ENCODE data around the gene TTLL7.
A peak's percentile ranks its signal among the peaks of the same experiment; 100 is the strongest.
"Not testable (repeated sequence)": the region's sequence is repeated elsewhere in the genome, so short reads cannot be mapped to it uniquely, and the experiment has no call there.

The TTLL7 gene

DNA sequence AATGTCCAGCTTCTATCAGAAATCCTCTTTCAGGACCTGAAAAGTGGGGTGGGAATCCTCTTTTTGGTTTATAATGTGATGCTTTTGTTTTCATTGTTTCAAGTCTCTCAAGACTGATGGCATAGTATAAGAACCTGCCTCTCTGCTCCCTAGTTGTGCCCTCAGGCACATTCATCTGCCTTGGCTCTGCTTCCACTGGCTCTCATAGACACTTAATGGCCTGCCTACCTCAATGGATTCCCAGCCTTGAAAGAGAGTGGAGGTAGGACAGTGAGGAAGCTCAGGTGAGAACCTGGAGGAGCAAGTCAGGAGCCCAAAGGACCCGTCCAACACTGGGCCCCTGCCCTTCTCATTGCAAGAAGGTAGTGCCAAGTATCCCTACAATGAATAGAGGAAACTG, 4.8 kb downstream of the TTLL7 start:
- no peak for DNase-seq

DNA sequence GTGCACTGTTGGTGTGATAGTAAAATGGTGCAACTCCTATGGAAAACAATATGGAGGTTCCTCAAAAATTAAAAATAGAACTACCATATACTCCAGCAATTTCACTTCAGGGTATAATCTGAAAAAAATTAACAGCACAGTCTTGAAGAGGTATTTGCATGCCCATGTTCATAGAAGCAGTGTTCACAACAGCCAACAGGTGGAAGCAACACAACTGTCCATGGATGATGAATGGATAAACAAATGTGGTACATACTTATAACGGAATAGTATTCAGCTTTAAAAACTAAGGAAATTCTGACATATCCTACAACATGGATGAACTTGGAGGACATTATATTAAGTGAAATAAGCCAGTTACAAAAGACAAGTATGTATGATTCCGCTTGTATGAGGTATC, 8.2 kb downstream of the TTLL7 start:
- no peak for DNase-seq

DNA sequence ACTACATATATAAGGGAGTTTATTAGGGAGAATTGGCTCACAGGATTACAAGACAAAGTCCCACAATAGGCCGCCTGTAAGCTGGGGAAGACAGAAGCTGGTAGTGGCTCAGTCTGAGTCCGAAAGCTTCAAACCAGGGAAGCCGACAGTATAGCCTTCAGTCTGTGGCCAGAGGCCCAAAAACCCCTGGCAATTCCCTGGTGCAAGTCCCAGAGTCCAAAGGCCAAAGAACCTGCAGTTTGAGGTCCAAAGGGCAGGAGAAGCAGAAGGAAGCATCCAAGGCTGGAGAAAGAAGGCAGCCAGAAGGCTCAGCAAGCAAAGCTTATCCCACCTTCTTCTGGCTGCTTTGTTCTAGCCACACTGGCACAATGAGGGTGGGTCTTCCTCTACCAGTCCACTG, 13.9 kb downstream of the TTLL7 start:
- DNase-seq = no peak

DNA sequence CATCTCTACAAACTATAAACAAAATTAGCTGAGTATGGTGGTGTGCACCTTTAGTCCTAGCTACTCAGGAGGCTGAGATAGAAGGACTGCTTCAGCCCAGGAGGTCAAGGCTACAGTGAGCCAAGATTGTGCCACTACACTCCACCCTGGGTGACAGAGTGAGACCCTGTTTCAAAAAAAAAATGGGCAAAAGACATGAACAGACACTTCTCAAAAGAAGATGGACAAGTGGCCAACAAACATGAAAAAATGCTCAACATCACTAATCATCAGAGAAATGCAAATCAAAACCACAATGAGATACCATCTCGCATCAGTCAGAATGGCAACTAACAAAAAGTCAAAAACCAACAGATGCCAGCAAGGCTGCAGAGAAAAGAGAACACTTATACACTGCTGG, 15.0 kb downstream of the TTLL7 start:
- not testable (repeated sequence) for DNase-seq

DNA sequence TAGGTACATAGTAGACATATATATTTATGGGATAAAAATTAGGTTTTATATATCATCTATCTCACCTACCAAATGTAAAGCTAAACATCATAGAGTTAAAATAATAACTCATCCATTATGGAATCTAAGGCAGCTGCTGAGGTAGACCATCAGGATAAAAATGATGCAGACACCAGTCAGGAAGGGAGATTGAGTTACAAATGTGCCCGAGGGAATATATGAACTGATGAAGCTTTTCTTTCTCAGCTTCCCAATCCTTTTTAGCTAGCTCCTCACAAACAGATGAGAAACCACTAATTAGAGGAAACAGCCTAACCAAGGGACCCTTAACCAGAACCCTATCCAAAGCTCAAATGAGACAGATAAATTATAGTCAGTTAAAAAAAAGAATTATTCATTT, 20.9 kb downstream of the TTLL7 start:
- no peak for DNase-seq

DNA sequence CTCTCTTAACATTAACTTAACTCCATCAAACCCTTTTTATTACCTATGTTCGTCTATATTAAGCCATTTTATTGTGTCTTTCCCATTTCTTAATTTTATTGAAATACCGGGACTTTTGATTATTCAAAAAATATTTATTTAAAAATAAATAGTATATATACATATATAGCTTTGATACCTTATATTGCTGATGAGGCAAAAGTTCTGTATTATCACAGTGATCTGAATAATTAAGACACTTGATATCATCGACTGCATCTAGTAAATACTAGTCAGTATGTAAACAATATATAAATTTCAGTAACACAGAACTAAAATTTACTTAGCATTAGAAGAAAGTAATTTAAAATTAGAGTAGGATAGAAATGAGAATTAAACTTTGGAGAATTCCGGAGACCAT, 22.0 kb downstream of the TTLL7 start:
- DNase-seq = no peak

DNA sequence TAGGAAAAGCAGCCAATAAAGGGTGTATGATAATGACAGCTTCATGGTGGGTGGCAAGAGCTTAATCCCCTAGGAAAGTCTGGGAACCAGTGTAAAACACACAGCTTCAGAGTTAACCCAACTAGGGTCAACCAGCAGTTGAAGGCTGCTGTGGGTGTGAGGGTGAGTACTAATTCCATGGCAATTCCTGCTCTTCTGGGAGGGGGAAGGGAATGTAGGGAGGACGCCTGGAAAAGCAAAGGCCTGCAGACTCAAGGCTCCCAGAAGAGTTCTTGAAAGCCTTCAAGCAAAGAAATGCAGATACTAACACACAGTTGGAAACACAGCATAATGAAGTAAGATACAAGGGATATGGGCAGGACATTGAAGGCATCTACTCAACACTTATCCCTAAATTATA, 28.1 kb downstream of the TTLL7 start:
- no peak for DNase-seq

DNA sequence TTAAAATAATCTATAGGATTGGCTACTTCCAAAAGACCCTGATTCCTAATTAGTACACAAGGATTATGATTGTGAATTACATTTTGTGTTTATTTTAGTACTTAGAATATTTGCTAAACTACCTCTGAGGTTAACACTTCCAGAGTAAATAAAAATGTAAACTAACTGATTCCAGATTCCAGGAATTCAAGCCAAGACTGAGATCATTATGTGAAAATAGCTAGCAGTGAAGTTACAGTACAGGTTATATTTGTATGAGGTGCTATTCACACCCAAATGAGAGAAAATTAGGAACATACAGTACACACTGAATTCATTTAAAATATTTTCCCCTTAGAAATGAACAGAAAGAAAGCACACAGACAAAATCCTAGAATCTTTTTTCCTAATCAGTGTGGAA, 28.8 kb downstream of the TTLL7 start:
- DNase-seq = no peak

DNA sequence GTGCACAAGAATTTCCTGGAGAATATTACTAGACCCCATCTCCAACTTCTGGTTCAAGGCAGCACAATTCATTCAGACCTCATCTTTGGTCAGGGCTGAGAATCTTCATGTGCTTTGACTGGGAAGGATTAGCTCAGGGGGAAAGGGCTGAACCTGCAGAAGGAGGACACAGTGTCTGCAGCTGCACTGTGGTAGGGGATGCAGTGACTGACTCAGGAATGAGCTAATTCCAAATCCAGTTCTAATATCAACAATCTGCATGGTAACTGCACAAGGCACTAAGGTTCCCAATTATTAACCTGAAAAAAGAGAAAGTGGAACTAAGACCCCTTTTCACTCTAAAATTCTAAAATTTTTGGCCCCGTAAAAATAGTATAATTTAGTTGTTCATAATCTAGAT, 31.6 kb downstream of the TTLL7 start:
- no peak for DNase-seq

DNA sequence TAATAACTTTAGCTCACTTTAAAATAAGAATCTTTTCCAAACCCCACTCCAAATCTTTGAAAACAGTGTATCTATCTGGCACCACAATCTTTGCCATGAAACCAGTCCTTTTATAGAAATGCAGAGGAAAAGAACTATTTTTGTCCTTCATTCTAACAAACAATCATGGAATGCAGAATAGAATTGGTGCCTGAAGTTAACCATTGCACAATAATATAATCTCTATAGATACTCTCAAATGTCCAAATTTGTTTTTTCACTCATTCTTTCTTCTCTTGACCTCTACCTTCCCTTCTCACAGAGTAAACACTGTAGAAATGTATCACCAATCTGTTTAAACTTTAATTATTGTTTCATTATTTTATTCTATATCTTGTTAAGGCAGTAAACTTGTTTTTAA, 34.8 kb downstream of the TTLL7 start:
- no peak for DNase-seq

DNA sequence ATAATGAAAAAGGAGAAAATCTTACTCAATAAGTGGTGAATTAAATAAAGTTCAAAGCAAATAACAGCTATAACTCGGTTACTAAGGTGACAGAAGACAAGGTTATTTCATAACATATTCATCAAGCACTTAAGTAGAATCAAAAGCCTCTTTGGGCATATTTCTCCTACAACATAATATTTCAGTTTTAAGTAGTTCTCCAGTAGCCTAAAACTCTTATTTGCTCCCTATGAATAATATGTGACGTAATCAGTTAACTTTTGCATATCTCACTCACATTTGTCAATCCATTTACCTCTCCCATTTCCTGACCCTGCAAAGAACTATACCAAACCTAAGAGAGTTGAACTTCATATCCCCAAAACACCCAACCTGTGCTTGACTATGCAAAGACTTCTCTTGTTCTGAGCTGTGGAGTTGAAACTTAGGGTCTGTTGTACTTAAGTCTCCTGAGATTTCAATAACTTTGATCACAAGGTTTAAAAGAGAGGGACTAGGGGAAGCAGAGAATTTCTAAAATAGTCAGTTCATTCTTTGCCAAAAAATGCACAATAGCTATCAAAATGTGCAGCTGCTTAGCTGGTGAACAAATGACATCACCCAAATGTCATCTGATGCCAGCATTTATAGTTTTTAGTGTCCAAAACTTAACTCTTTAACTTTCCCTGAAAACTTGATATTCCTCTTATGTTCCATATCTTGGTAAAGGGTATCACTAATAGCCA, 37.2 kb downstream of the TTLL7 start:
- DNase-seq = no peak

DNA sequence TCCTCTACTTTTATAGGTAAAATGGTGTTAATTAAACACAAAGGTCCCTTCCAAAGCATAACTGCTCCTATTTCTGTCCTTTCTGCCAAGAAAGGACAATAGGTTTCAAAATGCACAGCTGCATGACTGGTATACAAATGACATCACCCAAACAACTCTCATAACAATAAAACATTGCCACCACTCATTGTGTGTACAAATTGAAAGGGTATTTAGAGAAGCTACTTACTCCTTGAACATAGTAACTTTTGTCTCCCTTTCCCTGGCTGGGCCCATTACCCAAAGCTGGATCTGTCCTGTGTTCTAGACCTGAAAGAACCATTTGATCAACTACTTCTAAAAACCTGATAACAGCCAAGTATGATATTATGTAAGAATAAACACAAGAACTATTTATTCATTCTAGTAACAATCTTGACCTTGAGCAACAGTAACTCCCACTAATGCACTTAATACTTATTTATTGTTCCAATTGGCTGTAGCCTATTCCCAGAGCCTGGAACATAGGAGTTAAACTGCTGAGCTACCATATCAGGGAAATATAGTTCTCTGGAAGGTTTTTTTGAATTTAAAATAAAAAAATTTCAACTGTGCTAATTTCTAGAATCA, 38.2 kb downstream of the TTLL7 start:
- DNase-seq = peak; percentile 12

DNA sequence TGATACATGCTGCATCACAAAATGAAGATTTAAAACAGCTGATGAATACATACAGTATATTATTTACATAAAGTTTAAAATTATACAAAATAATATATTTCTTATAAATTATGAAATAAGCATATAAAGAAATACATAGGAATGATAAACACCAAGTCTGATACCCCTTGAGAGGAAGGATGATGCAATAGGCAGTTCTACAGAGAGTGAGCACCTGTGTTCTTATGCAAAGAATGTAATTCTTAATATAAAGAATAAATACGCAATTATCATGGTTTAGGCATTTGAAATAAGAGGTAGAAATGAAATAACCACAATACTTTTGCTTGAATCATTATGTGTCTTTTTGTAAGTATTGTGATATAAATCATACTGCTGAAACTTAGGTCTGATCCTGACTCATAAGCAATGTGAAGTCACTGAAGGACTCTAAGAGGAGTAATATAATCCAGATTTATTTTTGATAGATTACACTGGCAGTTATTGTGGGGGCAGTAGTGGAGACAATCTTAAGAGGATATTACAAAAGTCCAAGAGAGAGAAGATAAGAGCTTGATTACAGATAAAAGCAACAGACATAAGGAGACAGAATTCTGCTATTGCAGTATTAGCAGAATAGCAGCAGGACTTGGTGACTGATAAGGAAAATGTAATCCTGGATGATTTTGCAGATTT, 39.0 kb downstream of the TTLL7 start:
- peak; percentile 73 for DNase-seq

DNA sequence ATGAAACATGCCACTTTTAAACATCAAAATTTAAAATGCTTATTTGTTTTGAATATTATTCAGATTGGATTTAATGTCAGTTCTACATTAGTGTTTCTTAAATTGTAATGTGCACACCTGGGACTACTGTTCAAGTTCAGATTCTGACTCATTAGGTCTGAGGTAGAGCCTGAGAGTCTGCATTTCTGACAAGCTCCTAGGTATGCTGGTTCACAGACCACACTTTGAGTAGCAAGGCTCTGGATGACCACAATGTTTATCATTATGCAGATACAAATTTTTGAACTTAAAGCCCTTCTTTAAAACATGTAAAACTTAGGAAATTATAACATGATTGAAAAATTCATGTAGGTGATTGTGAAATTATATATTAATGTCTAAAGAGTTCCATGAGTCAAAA, 40.2 kb downstream of the TTLL7 start:
- no peak for DNase-seq

DNA sequence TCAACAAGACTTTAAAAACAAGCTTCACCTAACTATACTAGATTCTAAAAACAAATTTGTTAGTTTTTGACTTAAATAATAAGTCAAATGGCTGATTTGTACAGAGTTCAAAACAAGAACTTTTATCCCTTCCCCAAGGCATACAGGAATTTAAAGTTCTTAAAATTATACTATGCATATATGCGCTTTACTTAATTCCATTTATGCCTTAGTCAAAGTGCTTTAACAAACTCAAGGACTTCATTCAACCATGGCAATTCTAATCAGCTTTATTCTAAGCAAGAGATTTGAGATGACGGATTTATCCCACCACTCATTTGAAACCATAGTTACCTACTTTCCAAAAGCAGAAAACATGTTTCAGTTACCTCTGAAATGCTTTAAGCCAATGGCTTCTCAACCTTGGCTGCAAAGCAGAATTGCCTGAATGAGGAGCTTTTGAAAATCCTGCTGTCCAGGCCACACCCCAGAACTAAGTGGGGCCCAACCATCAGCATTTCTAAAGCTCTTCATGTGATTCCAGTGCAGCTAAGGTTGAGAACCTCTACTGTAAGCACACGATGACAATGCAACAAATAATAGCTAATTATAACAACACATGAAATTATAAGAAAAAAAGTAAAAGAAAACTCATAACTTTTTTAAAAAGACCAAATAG, 44.6 kb downstream of the TTLL7 start:
- DNase-seq = no peak

DNA sequence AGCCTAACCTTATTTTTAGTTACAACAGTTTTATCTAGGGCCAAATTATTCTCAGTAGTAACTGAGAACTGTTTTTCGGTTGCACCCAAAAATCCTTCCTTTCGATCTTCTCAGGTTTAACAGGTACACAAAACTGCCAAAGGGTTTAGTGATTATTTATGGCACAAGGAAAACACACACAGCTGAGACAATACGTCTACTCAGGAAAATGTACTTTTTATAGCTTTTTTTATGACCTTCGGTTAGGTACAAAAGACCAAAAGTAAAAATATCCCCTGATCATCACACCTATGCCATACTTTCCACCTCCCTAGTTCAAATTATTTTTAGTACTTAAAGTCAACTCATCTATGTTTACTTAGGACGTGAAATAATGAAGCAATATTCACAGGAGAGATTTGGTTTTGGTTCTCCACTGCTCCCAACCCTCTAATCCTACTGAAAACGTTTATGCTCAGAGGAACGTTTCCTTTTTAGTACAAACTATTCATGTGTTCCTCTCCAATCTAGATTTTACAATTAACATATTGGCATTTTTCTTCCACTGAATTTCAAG, 48.7 kb downstream of the TTLL7 start:
- no peak for DNase-seq

DNA sequence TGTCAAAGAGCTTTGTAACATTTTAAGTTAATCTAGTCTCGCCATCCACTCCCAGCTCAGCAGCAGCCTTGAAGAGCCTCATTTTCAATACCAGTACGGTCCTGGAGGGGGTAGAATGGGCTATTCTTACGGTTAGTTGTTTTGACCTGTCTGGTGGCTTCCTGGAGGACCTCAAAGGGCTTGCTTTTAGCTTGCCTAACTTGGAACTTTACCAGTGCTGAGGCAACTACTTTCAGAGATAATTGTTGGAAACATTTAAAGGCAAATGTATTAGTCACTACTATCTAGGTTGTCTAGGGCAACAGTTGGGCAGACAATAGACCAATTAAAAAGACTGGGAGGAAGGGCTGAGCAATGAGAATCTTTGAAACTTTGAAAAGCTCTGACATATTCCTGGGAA, 56.0 kb downstream of the TTLL7 start:
- DNase-seq = no peak

DNA sequence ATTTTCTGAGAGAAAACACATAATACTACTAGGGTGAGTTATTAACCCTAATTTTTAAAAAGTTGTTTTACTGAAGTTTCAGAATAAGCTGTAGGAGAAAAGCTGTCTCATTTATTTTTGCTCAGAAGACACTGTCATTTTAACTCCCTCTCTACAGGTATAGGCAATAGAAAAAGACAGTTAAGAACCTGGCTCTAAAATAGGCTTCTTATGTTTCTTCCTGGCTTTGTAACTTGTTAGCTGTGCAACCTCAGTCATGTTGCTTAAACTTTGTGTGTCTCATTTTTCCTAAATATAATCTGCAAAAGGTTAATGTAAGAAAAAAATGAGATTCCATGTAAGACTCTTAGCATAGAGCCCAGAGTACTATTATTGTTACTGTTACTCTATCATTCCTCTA, 64.4 kb downstream of the TTLL7 start:
- DNase-seq = no peak

DNA sequence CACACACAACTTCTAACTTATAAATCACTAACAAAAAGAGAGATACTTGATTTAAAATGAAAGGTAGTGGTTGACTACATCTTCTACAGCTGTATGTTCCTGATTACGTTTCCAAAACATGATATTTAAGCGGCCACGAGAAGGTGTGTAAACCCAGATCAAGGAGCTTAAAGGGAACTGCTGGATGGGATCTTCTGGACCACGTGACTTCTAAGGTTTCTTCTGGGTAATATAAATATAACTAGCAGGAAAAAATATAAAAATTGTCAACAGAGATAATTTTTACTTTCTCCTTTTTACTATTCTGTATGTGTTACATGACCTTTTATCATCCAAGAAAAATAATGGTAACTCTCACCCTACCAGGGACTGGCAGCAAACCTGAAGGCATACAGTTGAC, 66.2 kb downstream of the TTLL7 start:
- no peak for DNase-seq

DNA sequence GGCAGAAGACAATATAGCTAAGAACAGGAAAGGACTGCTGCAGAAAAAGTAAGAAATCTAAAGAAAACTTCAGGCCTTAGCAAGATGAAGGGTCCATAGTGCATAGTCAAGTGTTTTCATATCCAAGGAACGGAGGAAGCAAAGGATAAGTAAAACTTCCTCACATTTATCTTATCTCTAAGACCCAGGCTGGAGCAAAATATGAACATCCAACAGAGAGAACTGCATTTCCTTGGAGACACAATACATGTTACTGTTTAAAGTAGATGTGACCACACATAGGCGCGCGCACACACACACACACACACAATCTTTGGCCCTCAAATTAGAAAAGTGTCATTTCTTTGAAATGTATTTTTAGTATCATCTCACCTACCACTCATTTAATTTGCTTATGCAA, 66.7 kb downstream of the TTLL7 start:
- DNase-seq = peak; percentile 48

DNA sequence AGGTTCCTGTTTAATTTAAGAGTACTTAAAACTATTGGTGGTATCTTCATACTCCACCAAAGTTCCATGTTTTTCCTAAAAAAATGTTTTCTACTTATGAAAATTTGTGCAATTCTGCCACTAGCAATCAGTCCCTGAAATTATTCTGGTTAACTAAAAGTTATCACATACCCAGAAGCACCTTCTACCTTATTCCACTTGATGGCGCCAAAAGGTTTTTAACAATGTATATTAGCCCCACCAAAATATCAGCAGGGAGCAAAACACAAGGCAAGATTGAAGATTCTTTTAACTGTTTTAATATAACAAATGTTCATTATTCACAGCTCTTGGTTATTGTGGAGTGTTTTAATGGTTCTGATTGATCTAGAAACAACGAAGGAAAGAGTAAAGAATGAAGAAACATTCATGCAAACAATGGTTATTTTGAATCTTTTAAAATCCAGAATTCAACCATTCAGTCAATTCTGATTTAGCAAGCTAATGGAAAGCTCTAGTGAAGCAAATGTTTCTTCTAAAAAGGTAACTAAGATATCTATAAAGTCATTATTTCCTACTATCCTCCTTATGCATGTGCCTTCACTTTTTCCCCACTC, 67.2 kb downstream of the TTLL7 start:
- peak; percentile 87 for DNase-seq

DNA sequence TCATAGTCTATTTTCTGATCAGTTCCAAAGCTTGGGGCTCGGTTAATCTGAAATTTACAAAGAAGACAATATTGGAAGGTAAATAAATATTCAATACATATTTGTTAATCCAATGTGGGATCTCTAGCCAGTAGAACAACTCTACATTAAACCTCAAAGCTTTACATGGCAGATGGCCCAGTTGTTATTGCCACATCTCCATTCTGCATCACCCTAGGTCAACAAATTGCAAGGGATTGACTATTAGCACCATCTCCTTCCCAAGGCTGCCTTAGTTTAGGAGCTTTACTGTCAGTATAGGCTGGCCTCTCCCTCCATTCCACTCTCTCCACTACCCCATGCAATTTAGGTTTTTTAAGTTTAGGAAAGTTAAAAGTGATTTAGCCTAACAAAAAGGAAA, 69.7 kb downstream of the TTLL7 start:
- DNase-seq = no peak

DNA sequence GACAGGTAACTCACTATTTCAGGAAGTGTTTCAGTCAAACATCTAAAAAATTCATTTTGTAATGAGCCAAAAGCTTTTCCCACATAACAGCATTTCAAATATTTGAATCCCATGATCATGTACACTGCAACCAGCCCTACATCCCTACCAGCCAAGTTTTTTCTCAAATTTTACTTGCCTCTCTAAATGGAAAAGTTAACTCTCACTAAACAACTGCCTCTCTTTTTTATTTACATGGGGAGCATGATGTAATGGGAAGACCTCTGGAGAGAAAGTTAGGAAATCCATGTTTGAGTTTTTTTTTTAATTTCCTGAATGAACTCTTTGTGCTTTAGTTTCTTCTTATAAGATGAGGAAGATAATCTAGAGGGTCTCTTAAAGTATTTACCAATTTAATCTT, 70.5 kb downstream of the TTLL7 start:
- no peak for DNase-seq
